ENCODE results near the gene DCUN1D1.

Gene DCUN1D1

DNA sequence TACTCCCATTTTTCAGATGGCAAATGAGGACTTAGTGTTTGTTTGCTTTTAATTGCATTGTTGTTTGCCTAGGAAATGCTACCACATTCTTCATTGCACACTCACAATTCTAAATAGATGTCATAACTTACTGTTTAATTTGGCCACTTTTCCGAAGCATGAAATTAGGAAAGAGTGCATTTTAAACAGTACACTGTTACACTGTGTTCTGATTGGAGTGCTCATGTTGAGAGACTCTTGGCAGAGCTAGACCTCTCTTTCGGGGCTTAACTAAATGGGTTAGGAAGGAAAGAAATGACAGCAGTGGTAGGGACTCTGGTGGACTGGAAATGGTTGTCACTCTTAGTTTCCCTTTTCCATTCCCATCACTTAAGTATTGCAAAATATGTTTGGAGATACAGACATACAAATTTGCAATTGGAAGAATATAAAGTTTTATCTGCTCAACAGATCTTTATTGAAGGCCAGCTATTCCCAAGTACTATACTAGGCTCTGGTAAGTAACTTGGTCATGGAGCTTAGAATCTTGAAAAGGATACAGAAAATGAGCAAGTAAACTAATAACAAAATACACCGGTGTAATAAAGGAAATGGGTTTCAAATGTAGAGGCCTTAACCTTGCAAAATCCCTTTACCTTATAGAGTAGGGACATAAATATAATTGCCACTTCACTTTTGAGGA is 90.2 kb downstream of the DCUN1D1 start:
- no peak for DNase-seq
